ENCODE data around the gene WDR4.
"Not testable (repeated sequence)": the region's sequence is repeated elsewhere in the genome, so short reads cannot be mapped to it uniquely, and the experiment has no call there.

The WDR4 gene

GRCh38 chr21:42806509-42807140 is 72.7 kb downstream of the WDR4 start:
- TF ChIP-seq ZFP3 (CRISPR knock-in tag; IDR thresholded peaks at IDR 0.05) (no peak), TSHZ2 (CRISPR knock-in tag; IDR thresholded peaks at IDR 0.05) (no peak), OSR1 (CRISPR knock-in tag; IDR thresholded peaks at IDR 0.05) (no peak)
- no peak for ATAC-seq

- ATAC-seq: not testable (repeated sequence)
Observed at GRCh38 chr21:42801616-42802015, 77.7 kb downstream of the WDR4 start.

DNA sequence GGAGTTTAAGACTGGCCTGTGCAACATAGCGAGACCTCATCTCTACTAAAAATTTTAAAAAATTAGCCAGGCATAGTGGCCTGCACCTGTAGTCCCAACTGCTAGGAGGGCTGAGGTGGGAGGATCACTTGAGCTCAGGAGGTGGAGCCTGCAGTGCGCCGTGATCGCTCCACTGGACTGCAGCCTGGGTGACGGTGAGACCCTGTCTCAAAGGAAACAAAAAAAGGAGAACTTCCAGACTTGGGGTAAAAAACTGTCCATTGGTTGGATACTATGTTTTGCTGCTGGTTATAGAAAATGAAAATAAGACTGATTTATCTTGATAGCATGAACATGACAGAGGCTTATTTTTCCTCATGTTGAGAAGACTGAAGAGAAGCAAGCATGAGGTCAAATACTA is 79.4 kb downstream of the WDR4 start:
- TF ChIP-seq TOX (CRISPR knock-in tag; IDR thresholded peaks at IDR 0.05; ENCODE audit: borderline replicate concordance): no peak
- TF ChIP-seq ARNTL (CRISPR knock-in tag; IDR thresholded peaks at IDR 0.05; ENCODE audit: borderline replicate concordance, low read depth): no peak
- no peak for TF ChIP-seq CSDC2 (CRISPR knock-in tag; IDR thresholded peaks at IDR 0.05)
- no peak for TF ChIP-seq ZFP3 (CRISPR knock-in tag; IDR thresholded peaks at IDR 0.05)
- TF ChIP-seq ISL1 (CRISPR knock-in tag; IDR thresholded peaks at IDR 0.05): no peak
- no peak for TF ChIP-seq TCF4 (CRISPR knock-in tag; IDR thresholded peaks at IDR 0.05; ENCODE audit: borderline replicate concordance)
- no peak for TF ChIP-seq TSHZ2 (CRISPR knock-in tag; IDR thresholded peaks at IDR 0.05)
- no peak for TF ChIP-seq OSR1 (CRISPR knock-in tag; IDR thresholded peaks at IDR 0.05)
- no peak for TF ChIP-seq PPARA (CRISPR knock-in tag; IDR thresholded peaks at IDR 0.05; ENCODE audit: borderline replicate concordance)
- TF ChIP-seq ZFP30 (CRISPR knock-in tag; IDR thresholded peaks at IDR 0.05): no peak
- TF ChIP-seq GLIS3 (CRISPR knock-in tag; IDR thresholded peaks at IDR 0.05): no peak
- ATAC-seq: no peak

GRCh38 chr21:42799516-42799915 is 79.8 kb downstream of the WDR4 start:
- TF ChIP-seq, protein P1, sequence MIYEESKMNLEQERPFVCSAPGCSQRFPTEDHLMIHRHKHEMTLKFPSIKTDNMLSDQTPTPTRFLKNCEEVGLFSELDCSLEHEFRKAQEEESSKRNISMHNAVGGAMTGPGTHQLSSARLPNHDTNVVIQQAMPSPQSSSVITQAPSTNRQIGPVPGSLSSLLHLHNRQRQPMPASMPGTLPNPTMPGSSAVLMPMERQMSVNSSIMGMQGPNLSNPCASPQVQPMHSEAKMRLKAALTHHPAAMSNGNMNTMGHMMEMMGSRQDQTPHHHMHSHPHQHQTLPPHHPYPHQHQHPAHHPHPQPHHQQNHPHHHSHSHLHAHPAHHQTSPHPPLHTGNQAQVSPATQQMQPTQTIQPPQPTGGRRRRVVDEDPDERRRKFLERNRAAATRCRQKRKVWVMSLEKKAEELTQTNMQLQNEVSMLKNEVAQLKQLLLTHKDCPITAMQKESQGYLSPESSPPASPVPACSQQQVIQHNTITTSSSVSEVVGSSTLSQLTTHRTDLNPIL (CRISPR knock-in tag; IDR thresholded peaks at IDR 0.05; ENCODE audit: low read depth): no peak
- TF ChIP-seq ESRRG (CRISPR knock-in tag; IDR thresholded peaks at IDR 0.05) (no peak), BACH2 (CRISPR knock-in tag; IDR thresholded peaks at IDR 0.05; ENCODE audit: borderline replicate concordance) (no peak), ZFP3 (CRISPR knock-in tag; IDR thresholded peaks at IDR 0.05) (no peak), ZC3H10 (CRISPR knock-in tag; IDR thresholded peaks at IDR 0.05) (no peak), ZNF8 (CRISPR knock-in tag; IDR thresholded peaks at IDR 0.05) (no peak), CSRNP3 (CRISPR knock-in tag; IDR thresholded peaks at IDR 0.05) (no peak), GLIS3 (CRISPR knock-in tag; IDR thresholded peaks at IDR 0.05) (no peak), ZFP30 (CRISPR knock-in tag; IDR thresholded peaks at IDR 0.05) (no peak), TOX (CRISPR knock-in tag; IDR thresholded peaks at IDR 0.05; ENCODE audit: borderline replicate concordance) (no peak), OSR1 (CRISPR knock-in tag; IDR thresholded peaks at IDR 0.05) (no peak), RARB (CRISPR knock-in tag; IDR thresholded peaks at IDR 0.05) (no peak), TSHZ2 (CRISPR knock-in tag; IDR thresholded peaks at IDR 0.05) (no peak)
- TF ChIP-seq, protein P2, sequence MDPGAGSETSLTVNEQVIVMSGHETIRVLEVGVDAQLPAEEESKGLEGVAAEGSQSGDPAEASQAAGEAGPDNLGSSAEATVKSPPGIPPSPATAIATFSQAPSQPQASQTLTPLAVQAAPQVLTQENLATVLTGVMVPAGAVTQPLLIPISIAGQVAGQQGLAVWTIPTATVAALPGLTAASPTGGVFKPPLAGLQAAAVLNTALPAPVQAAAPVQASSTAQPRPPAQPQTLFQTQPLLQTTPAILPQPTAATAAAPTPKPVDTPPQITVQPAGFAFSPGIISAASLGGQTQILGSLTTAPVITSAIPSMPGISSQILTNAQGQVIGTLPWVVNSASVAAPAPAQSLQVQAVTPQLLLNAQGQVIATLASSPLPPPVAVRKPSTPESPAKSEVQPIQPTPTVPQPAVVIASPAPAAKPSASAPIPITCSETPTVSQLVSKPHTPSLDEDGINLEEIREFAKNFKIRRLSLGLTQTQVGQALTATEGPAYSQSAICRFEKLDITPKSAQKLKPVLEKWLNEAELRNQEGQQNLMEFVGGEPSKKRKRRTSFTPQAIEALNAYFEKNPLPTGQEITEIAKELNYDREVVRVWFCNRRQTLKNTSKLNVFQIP (CRISPR knock-in tag; IDR thresholded peaks at IDR 0.05; ENCODE audit: borderline replicate concordance, low read depth): no peak

More at GRCh38 chr21:42799516-42799915, 79.8 kb downstream of the WDR4 start:
- no peak for ATAC-seq

Data from SK-N-SH treated with all-trans-retinoic acid at 6 μM for 48 hours (cell line).